ENCODE results near the gene CSPG5. TPM values are rescaled to one million over a fixed set of nuclear protein-coding genes. Genes with fewer than 3 reads are reported as not detected.

Gene CSPG5
- total RNA-seq, 1 experiment from 2014 or later: 5.7 TPM

DNA sequence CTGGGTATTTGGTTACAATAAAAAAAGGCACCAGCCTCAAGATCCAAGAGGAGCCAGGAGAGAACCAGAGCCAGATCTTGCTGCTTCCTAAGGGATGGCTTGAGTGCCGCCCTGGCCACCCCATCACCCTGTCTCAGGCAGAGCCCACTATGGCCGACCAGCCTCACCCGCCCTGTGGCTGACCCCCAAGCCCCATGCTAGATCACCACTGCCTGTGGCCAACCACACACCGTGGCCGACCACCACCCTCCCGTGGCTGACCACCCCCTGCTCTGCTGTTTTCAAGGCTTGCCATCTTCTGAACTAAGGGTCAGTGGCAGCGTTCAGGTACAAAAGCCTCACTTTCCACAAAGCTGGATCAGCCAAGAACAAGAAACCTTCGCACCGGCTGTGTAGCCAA, 12.0 kb downstream of the CSPG5 start:
- no peak overlapping the region for H2BK5ac ChIP-seq (ENCODE audit: insufficient read length, low read length)
- no peak overlapping the region for H3K4me2 ChIP-seq (ENCODE audit: insufficient read depth, insufficient read length, low read length)
- TF ChIP-seq, protein P1, sequence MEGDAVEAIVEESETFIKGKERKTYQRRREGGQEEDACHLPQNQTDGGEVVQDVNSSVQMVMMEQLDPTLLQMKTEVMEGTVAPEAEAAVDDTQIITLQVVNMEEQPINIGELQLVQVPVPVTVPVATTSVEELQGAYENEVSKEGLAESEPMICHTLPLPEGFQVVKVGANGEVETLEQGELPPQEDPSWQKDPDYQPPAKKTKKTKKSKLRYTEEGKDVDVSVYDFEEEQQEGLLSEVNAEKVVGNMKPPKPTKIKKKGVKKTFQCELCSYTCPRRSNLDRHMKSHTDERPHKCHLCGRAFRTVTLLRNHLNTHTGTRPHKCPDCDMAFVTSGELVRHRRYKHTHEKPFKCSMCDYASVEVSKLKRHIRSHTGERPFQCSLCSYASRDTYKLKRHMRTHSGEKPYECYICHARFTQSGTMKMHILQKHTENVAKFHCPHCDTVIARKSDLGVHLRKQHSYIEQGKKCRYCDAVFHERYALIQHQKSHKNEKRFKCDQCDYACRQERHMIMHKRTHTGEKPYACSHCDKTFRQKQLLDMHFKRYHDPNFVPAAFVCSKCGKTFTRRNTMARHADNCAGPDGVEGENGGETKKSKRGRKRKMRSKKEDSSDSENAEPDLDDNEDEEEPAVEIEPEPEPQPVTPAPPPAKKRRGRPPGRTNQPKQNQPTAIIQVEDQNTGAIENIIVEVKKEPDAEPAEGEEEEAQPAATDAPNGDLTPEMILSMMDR (conservative IDR thresholded peaks at IDR 0.05): no peak
- no peak overlapping the region for H3K23ac ChIP-seq (ENCODE audit: insufficient read length, low read depth, low read length)
- no peaks in the 10 kb centered on the region for H3K4me1 ChIP-seq (ENCODE audit: insufficient read depth, low read length)
- H3K79me1 ChIP-seq (ENCODE audit: insufficient read depth, low read depth, low read length, poor library complexity, severe bottlenecking): no peaks in the 10 kb centered on the region
- no peak overlapping the region for H2BK120ac ChIP-seq (ENCODE audit: low read depth, low read length, poor library complexity, severe bottlenecking)
- H2BK20ac ChIP-seq (ENCODE audit: low read depth, low read length, poor library complexity, severe bottlenecking): no peak overlapping the region
- H3K18ac ChIP-seq (ENCODE audit: insufficient read length, low read depth, low read length): no peak overlapping the region
- Mint-ChIP-seq H3K36me3 (ENCODE audit: insufficient read depth in 1 of 3, low read depth in 3 of 3) (no peaks in the 10 kb centered on the region; a peak in 1 of 7 replicates), H3K4me1 (peaks cover 0 to 6% of the 10 kb centered on the region in 2 experiments; a peak in 2 of 4 replicates), H3K27me3 (ENCODE audit: low read depth) (no peaks in the 10 kb centered on the region; the same call in 1 of the 2 replicates), H3K9me3 (no peaks in the 10 kb centered on the region), H3K4me3 (no peak overlapping the region), H3K27ac (no peak overlapping the region; a peak in 1 of 7 replicates)
- H3K27ac ChIP-seq (ENCODE audit: insufficient read length, low read depth, low read length): no peak overlapping the region
- no peak overlapping the region for H4K8ac ChIP-seq (replicated peaks; ENCODE audit: insufficient read length, low read depth, low read length)
- H3K23me2 ChIP-seq (ENCODE audit: insufficient read length, low read depth, low read length, poor library complexity, severe bottlenecking): no peaks in the 10 kb centered on the region
- H3T11ph ChIP-seq (ENCODE audit: low read length): no peak overlapping the region
- DNase-seq: no peak
- no peak overlapping the region for H3K9ac ChIP-seq (ENCODE audit: extremely low read depth, insufficient read length, low read length)
- H2AFZ ChIP-seq (ENCODE audit: low read length): no peak overlapping the region
- no peaks in the 10 kb centered on the region for H4K20me1 ChIP-seq (ENCODE audit: control insufficient read depth, insufficient read depth, insufficient read length)
- no peak overlapping the region for H3K4ac ChIP-seq (ENCODE audit: low read depth, low read length)
- H3K56ac ChIP-seq (ENCODE audit: insufficient read length, low read depth, low read length): no peak overlapping the region
- no peak overlapping the region for H4K5ac ChIP-seq (ENCODE audit: insufficient read length, low read depth, low read length)
- no peak overlapping the region for H2AK5ac ChIP-seq (ENCODE audit: insufficient read length, low read length)
- no peak overlapping the region for H2BK12ac ChIP-seq (ENCODE audit: insufficient read length, low read depth, low read length)
- H3K9me3 ChIP-seq (ENCODE audit: control insufficient read depth, low read depth, low read length): no peaks in the 10 kb centered on the region
- no peak overlapping the region; the same call in 1 of the 2 replicates for H3K14ac ChIP-seq (ENCODE audit: insufficient read depth, low read length)
- no peaks in the 10 kb centered on the region for H3K27me3 ChIP-seq (ENCODE audit: insufficient read depth, low read length)
- H4K91ac ChIP-seq (ENCODE audit: insufficient read length, low read depth, low read length): no peak overlapping the region
- no peak overlapping the region for H2BK15ac ChIP-seq (ENCODE audit: low read depth, low read length)
- no peaks in the 10 kb centered on the region for H3K79me2 ChIP-seq (ENCODE audit: insufficient read depth, low read length)
- no CpG with 5 or more reads among the region's 9 CpGs for WGBS (ENCODE audit: extremely low coverage, insufficient read length, low lambda C conversion rate)
